Measurements from ENCODE around the gene KCNMA1. TPM values are rescaled to one million over a fixed set of nuclear protein-coding genes. Genes with fewer than 3 reads are reported as not detected.

KCNMA1 gene
- total RNA-seq, 1 experiment from 2014 or later, result 0.70 TPM

DNA sequence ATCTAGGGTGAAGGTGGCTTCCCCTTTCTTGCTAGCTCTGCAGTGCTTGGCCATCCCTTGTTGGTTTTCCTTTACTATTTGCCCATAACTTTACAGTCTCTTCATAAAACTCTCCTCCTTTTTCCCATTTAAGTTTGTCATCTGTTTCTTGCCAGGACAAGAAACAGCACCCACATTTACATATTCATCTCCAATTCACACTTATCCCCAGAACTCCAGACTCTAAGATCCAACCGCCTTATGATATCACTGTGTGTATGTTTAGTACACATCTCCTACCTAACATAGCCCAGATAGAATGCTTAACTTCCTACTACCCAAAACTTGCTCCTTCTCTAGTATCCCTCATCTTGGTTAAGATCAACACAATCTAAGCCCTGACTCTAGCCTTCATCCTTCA is 622.2 kb downstream of the KCNMA1 start:
- Histone ChIP-seq H3K4me3 (no peak overlapping the region), H3K79me2 (ENCODE audit: low read depth) (no peaks in the 10 kb centered on the region), H3K4me2 (no peak overlapping the region), H3F3A (ENCODE audit: insufficient read depth, low read depth) (no peaks in the 10 kb centered on the region), H4K20me1 (ENCODE audit: insufficient read depth) (no peaks in the 10 kb centered on the region), H3K9me2 (ENCODE audit: insufficient read depth) (no peaks in the 10 kb centered on the region), H3K4me1 (replicated peaks; ENCODE audit: insufficient read depth) (no peaks in the 10 kb centered on the region), H3K36me3 (ENCODE audit: low read depth) (no peaks in the 10 kb centered on the region), H2AFZ (no peak overlapping the region), H3K27me3 (ENCODE audit: insufficient read depth, low read depth) (no peaks in the 10 kb centered on the region), H3K27ac (no peak overlapping the region), H3K9me3 (ENCODE audit: insufficient read depth, low read depth) (no peaks in the 10 kb centered on the region)
- ChIA-PET POLR2A (ENCODE audit: unreplicated experiment) (no interaction called here), CTCF (no interaction called here)
- no peak for DNase-seq
- no TSS peak for BruUV-seq (replicated peaks)
- intact Hi-C loops (cut with micrococcal nuclease; ENCODE audit: unreplicated experiment), result loop anchor here (10.0 kb wide), 1 partner anchor 99 kb away; no protein-coding TSS in a partner anchor
- no peak for TF ChIP-seq EZH2 (IDR thresholded peaks at IDR 0.05; ENCODE audit: low read depth)
- TF ChIP-seq, protein P1, sequence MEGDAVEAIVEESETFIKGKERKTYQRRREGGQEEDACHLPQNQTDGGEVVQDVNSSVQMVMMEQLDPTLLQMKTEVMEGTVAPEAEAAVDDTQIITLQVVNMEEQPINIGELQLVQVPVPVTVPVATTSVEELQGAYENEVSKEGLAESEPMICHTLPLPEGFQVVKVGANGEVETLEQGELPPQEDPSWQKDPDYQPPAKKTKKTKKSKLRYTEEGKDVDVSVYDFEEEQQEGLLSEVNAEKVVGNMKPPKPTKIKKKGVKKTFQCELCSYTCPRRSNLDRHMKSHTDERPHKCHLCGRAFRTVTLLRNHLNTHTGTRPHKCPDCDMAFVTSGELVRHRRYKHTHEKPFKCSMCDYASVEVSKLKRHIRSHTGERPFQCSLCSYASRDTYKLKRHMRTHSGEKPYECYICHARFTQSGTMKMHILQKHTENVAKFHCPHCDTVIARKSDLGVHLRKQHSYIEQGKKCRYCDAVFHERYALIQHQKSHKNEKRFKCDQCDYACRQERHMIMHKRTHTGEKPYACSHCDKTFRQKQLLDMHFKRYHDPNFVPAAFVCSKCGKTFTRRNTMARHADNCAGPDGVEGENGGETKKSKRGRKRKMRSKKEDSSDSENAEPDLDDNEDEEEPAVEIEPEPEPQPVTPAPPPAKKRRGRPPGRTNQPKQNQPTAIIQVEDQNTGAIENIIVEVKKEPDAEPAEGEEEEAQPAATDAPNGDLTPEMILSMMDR (conservative IDR thresholded peaks at IDR 0.05), result no peak

DNA sequence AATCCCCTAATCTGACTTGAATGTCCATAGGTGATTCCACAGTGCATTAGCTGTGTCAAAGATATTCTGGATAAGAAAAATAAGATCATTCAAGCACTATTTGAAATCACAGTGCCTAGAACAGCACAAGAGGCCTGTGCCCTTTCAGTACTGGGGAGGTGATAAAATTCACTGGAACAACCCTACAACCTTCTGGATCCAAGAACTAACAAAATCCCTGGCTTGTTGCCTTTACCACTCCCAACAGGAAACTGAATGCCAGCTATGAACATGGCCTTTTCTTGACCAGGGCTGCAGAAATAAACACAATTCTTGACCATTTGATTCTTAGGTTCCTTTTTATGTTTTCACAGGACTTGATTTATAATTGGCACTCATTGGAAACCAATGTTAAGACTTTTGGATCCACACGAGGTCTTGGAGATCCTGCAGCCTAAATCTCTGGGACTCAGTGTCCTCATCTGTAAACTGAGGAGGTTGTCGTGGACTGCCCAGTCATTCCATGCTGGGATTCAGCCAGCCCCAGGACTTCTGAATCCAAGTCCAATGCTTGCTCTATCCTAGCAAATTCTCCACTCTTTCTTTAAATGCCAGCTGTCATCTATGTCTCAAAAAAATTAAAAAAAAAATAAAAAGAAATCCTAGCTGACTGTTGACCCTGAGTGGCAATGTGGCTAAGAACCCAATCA is 624.7 kb downstream of the KCNMA1 start:
- CTCF ChIA-PET, result no interaction called here
- TF ChIP-seq, protein P1 (conservative IDR thresholded peaks at IDR 0.05), result no peak
- TF ChIP-seq EZH2 (IDR thresholded peaks at IDR 0.05; ENCODE audit: low read depth), result no peak
- Histone ChIP-seq H3K9me2 (ENCODE audit: insufficient read depth) (no peaks in the 10 kb centered on the region), H3K27ac (no peak overlapping the region), H3K27me3 (ENCODE audit: insufficient read depth, low read depth) (no peaks in the 10 kb centered on the region), H3K79me2 (ENCODE audit: low read depth) (no peaks in the 10 kb centered on the region), H4K20me1 (ENCODE audit: insufficient read depth) (no peaks in the 10 kb centered on the region), H3K4me2 (no peak overlapping the region), H3K4me1 (replicated peaks; ENCODE audit: insufficient read depth) (no peaks in the 10 kb centered on the region), H2AFZ (no peak overlapping the region), H3F3A (ENCODE audit: insufficient read depth, low read depth) (no peaks in the 10 kb centered on the region), H3K4me3 (no peak overlapping the region), H3K36me3 (ENCODE audit: low read depth) (no peaks in the 10 kb centered on the region), H3K9me3 (ENCODE audit: insufficient read depth, low read depth) (no peaks in the 10 kb centered on the region)
- intact Hi-C loops (cut with micrococcal nuclease; ENCODE audit: unreplicated experiment), result loop anchor here (10.0 kb wide), 1 partner anchor 102 kb away; no protein-coding TSS in a partner anchor
- no peak for DNase-seq
- POLR2A ChIA-PET (ENCODE audit: unreplicated experiment), result no interaction called here
- BruUV-seq (replicated peaks), result no TSS peak

DNA sequence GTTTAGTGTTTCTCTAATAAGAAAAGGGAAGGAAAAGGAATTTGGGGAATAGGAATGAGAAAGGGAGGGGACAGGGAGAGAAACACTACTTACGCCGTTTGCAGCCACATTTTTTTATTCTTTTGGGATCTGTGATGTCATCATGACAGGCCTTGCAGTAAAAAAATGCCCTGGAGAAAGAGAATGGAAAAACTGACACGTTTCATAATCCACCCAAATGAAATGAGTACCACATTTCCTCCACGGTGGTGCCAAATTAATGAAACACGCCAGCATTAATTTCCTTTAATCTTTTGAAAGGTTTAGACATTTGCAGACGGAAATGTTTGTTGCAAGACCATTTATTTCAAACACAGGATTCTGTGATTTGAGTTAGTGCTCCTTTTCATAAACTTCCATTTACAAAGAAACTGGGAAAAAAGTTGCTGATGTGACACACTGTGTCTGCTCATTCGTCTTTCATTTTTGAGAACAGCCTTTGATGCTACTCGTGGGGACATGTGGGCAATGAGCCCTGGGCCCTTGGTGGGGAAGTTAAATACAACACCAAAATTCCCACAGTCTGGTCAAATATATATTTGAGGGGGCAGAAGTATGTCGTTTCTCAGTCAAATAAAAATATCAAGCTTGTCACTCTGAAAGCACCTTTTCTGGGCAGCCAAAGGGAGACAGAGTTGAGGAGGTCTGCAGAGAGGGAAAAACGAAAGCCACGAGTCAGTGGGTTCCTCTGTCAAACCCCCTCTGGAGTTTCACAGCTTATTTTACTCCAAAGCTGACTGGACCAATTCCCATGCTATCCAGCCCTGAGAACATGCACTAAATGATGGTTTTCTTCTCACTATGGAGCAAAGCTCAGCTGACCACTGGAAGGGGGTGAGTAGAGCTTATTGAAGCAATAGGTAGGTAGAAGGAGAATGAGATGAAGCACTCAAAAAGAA is 625.5 kb downstream of the KCNMA1 start:
- Histone ChIP-seq H4K20me1 (ENCODE audit: insufficient read depth) (no peaks in the 10 kb centered on the region), H3K36me3 (ENCODE audit: low read depth) (no peaks in the 10 kb centered on the region), H3K4me3 (no peak overlapping the region), H3K4me1 (replicated peaks; ENCODE audit: insufficient read depth) (no peaks in the 10 kb centered on the region), H3K27me3 (ENCODE audit: insufficient read depth, low read depth) (no peaks in the 10 kb centered on the region), H3K9me2 (ENCODE audit: insufficient read depth) (no peaks in the 10 kb centered on the region), H3K79me2 (ENCODE audit: low read depth) (no peaks in the 10 kb centered on the region), H3K4me2 (no peak overlapping the region), H3K27ac (no peak overlapping the region), H3F3A (ENCODE audit: insufficient read depth, low read depth) (no peaks in the 10 kb centered on the region), H3K9me3 (ENCODE audit: insufficient read depth, low read depth) (no peaks in the 10 kb centered on the region), H2AFZ (no peak overlapping the region)
- ChIA-PET POLR2A (ENCODE audit: unreplicated experiment) (no interaction called here), CTCF (no interaction called here)
- BruUV-seq (replicated peaks), result no TSS peak
- no peak for DNase-seq
- TF ChIP-seq, protein P1 (conservative IDR thresholded peaks at IDR 0.05), result no peak
- intact Hi-C loops (cut with micrococcal nuclease; ENCODE audit: unreplicated experiment), result loop anchor here (10.0 kb wide), 1 partner anchor 103 kb away; no protein-coding TSS in a partner anchor

Data from PC-9 (cell line).